ENCODE measurements around the gene SELENOO. TPM values are rescaled to one million over a fixed set of nuclear protein-coding genes. Genes with fewer than 3 reads are reported as not detected.

SELENOO gene
- total and polyA plus RNA-seq, 2 of the 13 experiments (the other 11 are each of a cell fraction or from before 2014, with no cell fraction given) = 14.4 to 19.0 TPM

DNA sequence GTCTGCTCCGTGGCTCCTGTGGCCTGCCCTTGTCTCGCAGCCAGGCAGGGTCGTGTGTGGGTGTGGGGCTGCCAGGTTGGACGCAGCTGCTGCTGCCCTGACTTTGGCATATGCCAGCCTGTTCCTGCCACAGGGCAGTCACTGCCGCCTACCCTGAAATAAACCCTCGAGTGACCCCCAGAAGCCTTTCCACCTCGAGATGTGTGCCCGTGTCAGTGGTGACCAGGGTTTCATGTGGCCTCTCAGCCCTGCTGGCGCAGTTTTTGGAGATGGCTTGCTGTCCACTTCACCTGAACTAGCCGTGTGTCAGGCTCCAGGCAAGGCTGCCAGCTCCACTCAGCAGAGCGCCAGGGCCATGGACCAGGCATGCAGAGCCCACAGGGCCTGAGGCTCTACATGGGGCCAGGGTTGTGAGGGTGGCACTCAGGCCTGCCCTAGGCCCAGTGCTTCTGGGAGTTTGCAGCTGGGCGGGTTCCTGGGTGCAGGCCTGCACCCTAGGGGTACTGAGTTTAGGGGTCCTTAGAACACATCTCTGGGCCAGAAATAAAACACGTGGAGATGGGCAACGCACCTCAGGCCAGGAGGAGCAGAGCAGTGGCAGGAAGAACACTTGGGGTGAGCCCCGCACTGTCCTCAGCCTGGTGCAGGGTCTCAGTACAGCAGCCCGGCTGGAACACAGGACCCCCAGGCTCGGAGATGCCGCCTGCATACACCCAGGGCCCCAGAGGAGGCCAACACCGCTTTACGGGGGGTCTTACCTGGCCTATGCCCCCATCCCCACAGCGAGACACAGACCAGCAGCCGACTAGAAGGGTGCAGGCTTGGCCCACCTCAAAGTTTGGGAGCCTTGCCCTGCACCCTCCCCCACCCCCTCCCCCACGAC, 39.1 kb upstream of the SELENOO start:
- H3K4me3 ChIP-seq (replicated peaks in 1 of 3; ENCODE audit: insufficient read depth in 1 of 3, low read depth in 2 of 3, low read length in 3 of 3) = no peak overlapping the region
- no peak for FAIRE-seq
- peak; percentile 47; the same call in 2 of the 3 replicates for ATAC-seq
- H3K36me3 ChIP-seq (replicated peaks in 1 of 2; ENCODE audit: control insufficient read depth in 1 of 2, insufficient read depth in 2 of 2, low read length in 2 of 2) = no peaks in the 10 kb centered on the region
- no peak for DNase-seq (ENCODE audit: low spot score)
- in situ Hi-C loops (cut with HindIII; ENCODE audit: extremely low pct_ligation_motif_present, low pct_unique_long_range_greater_than_20kb) (no loop called here), intact Hi-C loops (cut with micrococcal nuclease; ENCODE audit: unreplicated experiment) (no loop called here)
- H3K79me2 ChIP-seq (ENCODE audit: insufficient read depth, low read length) = no peaks in the 10 kb centered on the region
- no TSS peak for BruUV-seq (replicated peaks)
- no peaks in the 10 kb centered on the region for H4K20me1 ChIP-seq (ENCODE audit: insufficient read depth, low read length)
- H3K9me3 ChIP-seq (ENCODE audit: low read length) = no peaks in the 10 kb centered on the region
- H3K27ac ChIP-seq (ENCODE audit: extremely low read length, insufficient read depth, low read length) = no peak overlapping the region
- H2AFZ ChIP-seq (ENCODE audit: low read length) = no peak overlapping the region
- TF ChIP-seq, protein P1, sequence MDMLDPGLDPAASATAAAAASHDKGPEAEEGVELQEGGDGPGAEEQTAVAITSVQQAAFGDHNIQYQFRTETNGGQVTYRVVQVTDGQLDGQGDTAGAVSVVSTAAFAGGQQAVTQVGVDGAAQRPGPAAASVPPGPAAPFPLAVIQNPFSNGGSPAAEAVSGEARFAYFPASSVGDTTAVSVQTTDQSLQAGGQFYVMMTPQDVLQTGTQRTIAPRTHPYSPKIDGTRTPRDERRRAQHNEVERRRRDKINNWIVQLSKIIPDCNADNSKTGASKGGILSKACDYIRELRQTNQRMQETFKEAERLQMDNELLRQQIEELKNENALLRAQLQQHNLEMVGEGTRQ (IDR thresholded peaks at IDR 0.05; ENCODE audit: low read depth, low read length) = no peak
- TF ChIP-seq, protein P1 (CRISPR knock-in tag; IDR thresholded peaks at IDR 0.05; ENCODE audit: borderline replicate concordance) = no peak
- TF ChIP-seq THRA (CRISPR knock-in tag; IDR thresholded peaks at IDR 0.05; ENCODE audit: borderline replicate concordance) (no peak), ZBTB25 (CRISPR knock-in tag; IDR thresholded peaks at IDR 0.05) (no peak)
- CTCF ChIA-PET (ENCODE audit: low intra/inter-chr PET ratio, low total read pairs) = no interaction called here
- no peak overlapping the region for H3K9ac ChIP-seq (ENCODE audit: insufficient read depth, low read depth, low read length)
- no peaks in the 10 kb centered on the region for H3K4me1 ChIP-seq (ENCODE audit: insufficient read depth, low read length)
- H3K27me3 ChIP-seq (ENCODE audit: control insufficient read depth in 1 of 2, insufficient read depth in 2 of 2, low read length in 2 of 2) = peaks cover 1 to 35% of the 10 kb centered on the region in 2 experiments; a peak in 4 of 5 replicates
- no peak overlapping the region for H3K4me2 ChIP-seq (ENCODE audit: low read depth, low read length)
- 5% methylated on average over 4 of the region's 23 CpGs for WGBS (ENCODE audit: low lambda C conversion rate)
- POLR2A ChIA-PET = no interaction called here

All from HepG2 (cell line).